NK-92 (cell line): ENCODE results near the gene HTR2C.
"Not testable (repeated sequence)": the region's sequence is repeated elsewhere in the genome, so short reads cannot be mapped to it uniquely, and the experiment has no call there.

ENCODE experiments used
- DNase-seq: peaks from one replicate; lab custom pipeline; 2025; ENCODE audit not compliant: unreplicated experiment; lab: John Stamatoyannopoulos, UW

Gene HTR2C

GRCh38 chrX:114583646-114584374 is at the start of gene HTR2C:
Gene HTR2C (plus strand): TSS chrX:114584086. CDS start chrX:114726937, 142,851 bp downstream.
- no peak for DNase-seq

GRCh38 chrX:114580336-114580735 is 3.5 kb upstream of the HTR2C start:
- DNase-seq = no peak

GRCh38 chrX:114581528-114582263 is 2.2 kb upstream of the HTR2C start:
- DNase-seq = no peak

GRCh38 chrX:114582264-114582632 is 1.6 kb upstream of the HTR2C start:
- DNase-seq = no peak

GRCh38 chrX:114582698-114583395 is 1.0 kb upstream of the HTR2C start:
- DNase-seq = no peak

GRCh38 chrX:114584375-114584943 is 573 bp downstream of the HTR2C start:
- no peak for DNase-seq

GRCh38 chrX:114584983-114585842 is 1.3 kb downstream of the HTR2C start:
- DNase-seq = no peak

GRCh38 chrX:114591121-114591520 is 7.2 kb downstream of the HTR2C start:
- no peak for DNase-seq

GRCh38 chrX:114599305-114599704 is 15.4 kb downstream of the HTR2C start:
- DNase-seq = no peak

GRCh38 chrX:114599911-114600310 is 16.0 kb downstream of the HTR2C start:
- DNase-seq = no peak

- not testable (repeated sequence) for DNase-seq
These were observed 22.7 kb downstream of the HTR2C start for GRCh38 chrX:114606619-114607018.

- DNase-seq = no peak
These were observed 27.2 kb downstream of the HTR2C start for GRCh38 chrX:114611018-114611619.

- no peak for DNase-seq
These were observed 31.9 kb downstream of the HTR2C start for GRCh38 chrX:114615765-114616164.

- DNase-seq = no peak
These were observed 36.0 kb downstream of the HTR2C start for GRCh38 chrX:114619874-114620273.

- DNase-seq = no peak
These were observed 42.4 kb downstream of the HTR2C start for GRCh38 chrX:114626323-114626722.

- no peak for DNase-seq
These were observed 52.1 kb downstream of the HTR2C start for GRCh38 chrX:114635986-114636385.

GRCh38 chrX:114650351-114650750 is 66.5 kb downstream of the HTR2C start:
- DNase-seq = no peak

GRCh38 chrX:114675365-114675764 is 91.5 kb downstream of the HTR2C start:
- DNase-seq = no peak

GRCh38 chrX:114700533-114700932 is 116.6 kb downstream of the HTR2C start:
- DNase-seq = not testable (repeated sequence)

- no peak for DNase-seq
These were observed 125.5 kb downstream of the HTR2C start for GRCh38 chrX:114709406-114709805.
